Cardiac fibroblast (primary cell): ENCODE measurements around the gene TJP3.

Experiments used
- DNase-seq, 2 donors: peaks; one replicate each; pipeline versions ENCODE4 v3.0.0 to v3.0.0-alpha.2; 2010; ENCODE audit warnings: low read depth in 2 of 2
- H3K4me3 ChIP-seq, 2 donors: replicated peaks in 1 of 2; 1 replicate in 1 of 2; 2 replicates in 1 of 2; pipeline ENCODE4 v1.5.1; 2011; ENCODE audit warnings: low read depth in 2 of 2, low read length in 2 of 2, mild to moderate bottlenecking in 2 of 2, moderate library complexity in 1 of 2
- TF ChIP-seq, protein P1 (sequence below): IDR thresholded peaks from one replicate; pipeline ENCODE4 v1.5.1; 2011; ENCODE audit warnings: low read depth, mild to moderate bottlenecking, low read length, inconsistent platforms

Gene TJP3

DNA sequence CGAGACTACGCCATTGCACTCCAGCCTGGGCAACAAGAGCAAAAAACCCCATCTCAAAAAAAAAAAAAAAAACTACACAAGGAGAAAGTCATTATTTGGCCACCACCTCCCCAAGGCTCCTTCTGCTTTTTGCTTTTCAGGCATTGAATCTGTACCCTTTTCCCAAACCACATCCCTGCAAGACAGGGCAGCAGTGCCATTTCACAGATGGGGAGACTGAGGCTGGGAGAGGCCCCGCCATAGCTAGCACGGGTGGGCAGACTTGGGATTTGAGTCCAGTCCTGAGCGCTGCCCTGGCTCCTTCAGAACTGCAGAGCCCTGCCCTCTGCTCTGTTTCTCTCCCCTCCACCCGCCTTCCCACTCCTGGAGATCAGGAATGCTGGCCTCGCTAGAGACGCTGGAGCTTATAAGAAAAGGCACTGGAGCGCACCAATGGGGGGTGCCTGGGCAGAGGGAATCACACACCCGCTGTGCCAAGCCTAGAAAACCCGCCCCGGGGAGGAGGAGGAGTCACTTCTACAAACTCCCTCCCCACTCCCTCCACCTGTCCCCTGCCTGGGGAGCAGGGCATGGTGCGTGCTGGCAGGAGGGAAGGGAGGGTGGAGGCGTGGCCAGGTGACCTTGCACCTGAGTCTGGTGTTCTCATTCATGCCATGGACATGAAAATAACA is 17.6 kb downstream of the TJP3 start:
- TF ChIP-seq, protein P1, sequence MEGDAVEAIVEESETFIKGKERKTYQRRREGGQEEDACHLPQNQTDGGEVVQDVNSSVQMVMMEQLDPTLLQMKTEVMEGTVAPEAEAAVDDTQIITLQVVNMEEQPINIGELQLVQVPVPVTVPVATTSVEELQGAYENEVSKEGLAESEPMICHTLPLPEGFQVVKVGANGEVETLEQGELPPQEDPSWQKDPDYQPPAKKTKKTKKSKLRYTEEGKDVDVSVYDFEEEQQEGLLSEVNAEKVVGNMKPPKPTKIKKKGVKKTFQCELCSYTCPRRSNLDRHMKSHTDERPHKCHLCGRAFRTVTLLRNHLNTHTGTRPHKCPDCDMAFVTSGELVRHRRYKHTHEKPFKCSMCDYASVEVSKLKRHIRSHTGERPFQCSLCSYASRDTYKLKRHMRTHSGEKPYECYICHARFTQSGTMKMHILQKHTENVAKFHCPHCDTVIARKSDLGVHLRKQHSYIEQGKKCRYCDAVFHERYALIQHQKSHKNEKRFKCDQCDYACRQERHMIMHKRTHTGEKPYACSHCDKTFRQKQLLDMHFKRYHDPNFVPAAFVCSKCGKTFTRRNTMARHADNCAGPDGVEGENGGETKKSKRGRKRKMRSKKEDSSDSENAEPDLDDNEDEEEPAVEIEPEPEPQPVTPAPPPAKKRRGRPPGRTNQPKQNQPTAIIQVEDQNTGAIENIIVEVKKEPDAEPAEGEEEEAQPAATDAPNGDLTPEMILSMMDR, result no peak
- no peak overlapping the region for H3K4me3 ChIP-seq
- no peak for DNase-seq

DNA sequence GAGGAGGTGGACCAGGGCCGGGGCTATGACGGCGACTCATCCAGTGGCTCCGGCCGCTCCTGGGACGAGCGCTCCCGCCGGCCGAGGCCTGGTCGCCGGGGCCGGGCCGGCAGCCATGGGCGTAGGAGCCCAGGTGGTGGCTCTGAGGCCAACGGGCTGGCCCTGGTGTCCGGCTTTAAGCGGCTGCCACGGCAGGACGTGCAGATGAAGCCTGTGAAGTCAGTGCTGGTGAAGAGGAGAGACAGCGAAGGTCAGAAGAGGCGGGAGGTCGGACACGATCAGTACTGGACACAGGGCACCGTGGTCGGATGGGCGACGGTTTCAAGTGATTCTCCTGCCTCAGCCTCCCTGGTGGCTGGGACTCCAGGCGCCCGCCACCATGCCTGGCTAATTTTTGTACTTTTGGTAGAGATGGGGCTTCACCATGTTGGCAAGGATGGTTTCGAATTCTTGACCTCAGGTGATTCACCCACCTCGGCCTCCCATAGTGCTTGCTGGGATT is 22.3 kb downstream of the TJP3 start:
- no peak overlapping the region for H3K4me3 ChIP-seq
- no peak for DNase-seq
- TF ChIP-seq, protein P1, result no peak

GRCh38 chr19:3732108-3732507 is 23.9 kb downstream of the TJP3 start:
- TF ChIP-seq, protein P1, result no peak
- no peak overlapping the region for H3K4me3 ChIP-seq
- DNase-seq, result no peak

GRCh38 chr19:3733549-3734309 is 25.5 kb downstream of the TJP3 start:
- no peak for DNase-seq
- no peak overlapping the region for H3K4me3 ChIP-seq
- TF ChIP-seq, protein P1, result no peak

DNA sequence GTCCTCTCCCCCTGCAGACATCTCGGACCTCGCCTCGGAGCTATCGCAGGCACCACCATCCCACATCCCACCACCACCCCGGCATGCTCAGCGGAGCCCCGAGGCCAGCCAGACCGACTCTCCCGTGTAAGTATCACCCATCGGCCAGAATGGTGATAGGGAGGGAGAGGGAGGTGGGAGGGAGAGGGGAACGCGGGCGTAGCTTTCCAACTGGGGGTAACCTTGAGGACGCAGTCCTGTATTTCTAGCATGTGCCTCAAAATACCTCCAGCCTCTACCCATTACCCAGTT is 26.1 kb downstream of the TJP3 start:
- no peak for DNase-seq
- TF ChIP-seq, protein P1, result no peak
- no peak overlapping the region for H3K4me3 ChIP-seq

- DNase-seq, result no peak
- TF ChIP-seq, protein P1, result no peak
- no peak overlapping the region for H3K4me3 ChIP-seq
Measured at GRCh38 chr19:3736106-3736724, 28.0 kb downstream of the TJP3 start.
